8988T (cell line): Measurements from ENCODE around the gene RRM1.
A peak's percentile ranks its signal among the peaks of the same experiment; 100 is the strongest.
"Not testable (repeated sequence)": the region's sequence is repeated elsewhere in the genome, so short reads cannot be mapped to it uniquely, and the experiment has no call there.

Experiments
- DNase-seq: peaks from one replicate; pipeline ENCODE4 v3.0.0; 2011

The RRM1 gene

DNA sequence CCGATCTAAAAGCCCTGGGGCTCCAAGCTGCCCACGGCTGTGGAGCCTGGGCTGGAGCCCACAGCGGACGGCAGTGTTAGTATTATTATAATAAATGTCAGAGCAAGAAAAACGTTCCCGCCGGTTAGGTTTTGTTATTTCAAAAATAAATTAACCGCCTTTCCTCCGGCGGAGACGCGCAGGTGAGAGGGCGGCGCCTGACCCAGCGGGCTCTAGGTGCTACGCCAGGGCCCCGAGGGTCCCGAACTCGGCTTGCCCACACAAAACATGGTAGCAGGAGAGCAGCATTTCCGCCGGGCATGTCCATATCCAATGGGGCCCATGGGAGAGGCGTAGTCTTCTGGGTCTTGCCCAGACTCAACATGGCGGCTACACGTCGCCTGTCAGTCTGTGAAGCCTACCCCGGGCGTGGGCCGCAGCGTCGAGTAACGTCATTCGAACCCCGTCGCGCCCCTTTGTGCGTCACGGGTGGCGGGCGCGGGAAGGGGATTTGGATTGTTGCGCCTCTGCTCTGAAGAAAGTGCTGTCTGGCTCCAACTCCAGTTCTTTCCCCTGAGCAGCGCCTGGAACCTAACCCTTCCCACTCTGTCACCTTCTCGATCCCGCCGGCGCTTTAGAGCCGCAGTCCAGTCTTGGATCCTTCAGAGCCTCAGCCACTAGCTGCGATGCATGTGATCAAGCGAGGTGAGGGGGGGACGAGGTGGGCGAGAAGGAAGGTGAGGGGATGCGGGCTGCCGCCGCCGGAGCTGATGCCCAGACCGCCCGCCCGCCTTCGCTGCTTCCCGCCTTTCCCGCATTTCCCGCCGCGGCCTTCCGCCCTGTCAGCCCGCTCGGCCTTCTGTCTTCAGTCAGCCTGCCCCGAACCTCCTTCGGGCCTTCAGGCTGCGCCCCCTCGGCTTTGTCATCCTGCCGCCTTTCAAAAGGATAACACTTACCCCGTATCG is at the start of gene RRM1:
TSS of gene RRM1 (plus strand) at position 452 of the 944 bp plus-strand sequence. CDS start at position 666, 214 bp downstream.
- peak; percentile 81 for DNase-seq

DNA sequence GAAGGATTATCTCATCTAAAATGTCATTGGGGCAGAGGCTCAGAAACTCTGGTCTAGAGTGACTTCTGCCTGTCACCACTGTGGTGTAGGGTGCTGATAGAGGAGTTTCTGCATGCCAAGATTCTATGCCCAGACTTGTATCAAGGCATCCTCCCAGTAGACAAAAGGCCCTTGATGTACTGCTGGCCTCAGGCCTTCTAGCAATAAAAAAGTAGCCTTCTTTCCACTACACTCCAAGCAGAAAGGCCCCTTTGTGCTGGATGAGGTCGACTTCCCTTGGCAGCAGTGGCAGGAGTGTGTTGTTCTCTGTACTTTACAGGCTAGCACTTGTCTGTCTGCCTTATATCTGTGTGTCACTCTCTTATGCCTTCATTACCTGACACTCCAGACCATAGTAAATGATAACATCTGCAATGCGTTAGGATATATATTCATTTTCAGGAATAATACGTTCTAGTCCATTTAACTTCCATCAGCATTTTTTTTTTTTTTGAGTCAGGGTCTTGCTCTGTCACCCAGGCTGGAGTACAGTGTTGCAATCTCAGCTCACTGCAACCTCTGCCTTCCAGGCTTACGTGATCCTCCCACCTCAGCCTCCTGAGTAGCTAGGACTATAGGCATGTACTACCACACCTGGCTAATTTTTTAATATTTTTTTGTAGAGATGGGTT is 49.5 kb upstream of the RRM1 start:
- DNase-seq = no peak

DNA sequence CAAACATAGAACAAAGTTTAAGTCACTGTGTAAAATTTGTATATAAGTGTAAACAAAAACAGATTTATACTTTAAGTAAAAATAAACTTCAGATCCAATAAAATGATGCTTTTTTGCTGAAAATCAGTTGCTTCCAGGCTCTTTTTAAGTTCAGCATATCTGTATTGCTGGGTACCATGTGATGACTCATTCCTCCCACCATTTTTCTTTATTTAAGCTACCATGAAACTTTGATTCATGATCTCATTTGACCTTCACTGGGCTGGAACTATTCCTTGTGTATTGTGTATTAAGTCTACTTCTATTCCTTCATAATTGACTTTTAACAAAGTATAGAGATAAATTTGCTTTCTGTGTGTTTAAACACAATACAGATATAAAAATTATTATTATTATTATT is 46.3 kb upstream of the RRM1 start:
- no peak for DNase-seq

DNA sequence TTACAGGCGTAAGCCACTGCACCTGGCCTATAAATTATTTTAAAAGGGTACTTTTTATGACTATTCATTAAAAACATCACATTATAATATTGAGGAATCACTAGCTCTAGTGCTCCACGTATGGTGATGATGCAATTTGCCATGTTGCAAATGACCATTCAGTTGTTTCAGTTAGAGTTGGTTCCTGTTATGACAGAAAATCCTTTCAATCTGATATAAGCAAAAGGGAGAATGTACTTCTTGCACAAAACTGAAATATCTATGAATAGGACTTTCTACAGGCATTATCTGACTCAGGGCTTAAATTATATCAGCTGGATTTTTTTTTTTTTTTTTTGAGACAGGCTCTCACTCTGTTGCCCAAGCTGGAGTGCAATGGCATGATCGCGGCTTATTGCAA is 45.6 kb upstream of the RRM1 start:
- no peak for DNase-seq

DNA sequence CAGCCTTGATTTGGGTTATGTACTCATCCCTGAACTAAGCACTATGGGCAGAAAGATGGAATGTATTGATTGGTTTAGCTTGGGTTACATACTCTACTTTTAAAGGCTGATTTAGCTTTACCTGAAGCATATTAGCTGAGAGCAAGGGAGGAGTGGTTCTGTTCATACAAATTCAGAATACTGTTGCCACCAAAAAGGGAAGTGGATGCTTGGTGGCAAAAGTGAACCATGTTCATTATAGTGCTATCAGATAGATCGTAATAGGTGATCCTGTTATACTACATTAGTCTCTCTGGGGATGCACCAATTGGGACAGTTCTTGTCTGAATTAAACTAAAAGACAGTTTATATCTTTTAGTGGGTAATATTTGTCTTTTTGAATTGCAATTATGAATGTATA is 44.5 kb upstream of the RRM1 start:
- no peak for DNase-seq

DNA sequence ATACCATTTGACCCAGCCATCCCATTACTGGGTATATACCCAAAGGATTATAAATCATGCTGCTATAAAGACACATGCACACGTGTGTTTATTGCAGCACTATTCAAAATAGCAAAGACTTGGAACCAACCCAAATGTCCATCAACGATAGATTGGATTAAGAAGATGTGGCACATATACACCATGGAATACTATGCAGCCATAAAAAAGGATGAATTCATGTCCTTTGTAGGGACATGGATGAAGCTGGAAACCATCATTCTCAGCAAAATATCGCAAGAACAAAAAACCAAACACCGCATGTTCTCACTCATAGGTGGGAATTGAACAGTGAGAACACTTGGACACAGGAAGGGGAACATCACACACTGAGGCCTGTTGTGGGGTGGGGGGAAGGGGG is 41.4 kb upstream of the RRM1 start:
- not testable (repeated sequence) for DNase-seq

DNA sequence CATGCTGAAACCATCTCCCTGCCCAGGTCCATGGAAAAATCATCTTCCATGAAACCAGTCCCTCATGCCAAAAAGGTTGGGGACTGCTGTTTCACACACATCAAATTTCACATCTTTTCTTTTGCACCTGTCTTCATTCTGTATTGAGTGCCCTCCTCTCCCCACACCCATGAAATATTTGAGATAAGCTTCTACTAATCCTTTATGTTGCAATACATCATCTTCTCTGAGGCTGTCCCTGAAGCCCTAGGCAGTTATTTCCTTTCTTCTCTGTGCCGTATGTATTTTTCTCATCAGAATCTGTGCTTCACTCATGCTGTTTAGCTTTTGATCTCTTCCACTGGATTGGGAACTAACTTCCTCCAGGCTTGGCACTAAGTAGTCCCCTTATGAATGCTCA is 40.0 kb upstream of the RRM1 start:
- DNase-seq = no peak

DNA sequence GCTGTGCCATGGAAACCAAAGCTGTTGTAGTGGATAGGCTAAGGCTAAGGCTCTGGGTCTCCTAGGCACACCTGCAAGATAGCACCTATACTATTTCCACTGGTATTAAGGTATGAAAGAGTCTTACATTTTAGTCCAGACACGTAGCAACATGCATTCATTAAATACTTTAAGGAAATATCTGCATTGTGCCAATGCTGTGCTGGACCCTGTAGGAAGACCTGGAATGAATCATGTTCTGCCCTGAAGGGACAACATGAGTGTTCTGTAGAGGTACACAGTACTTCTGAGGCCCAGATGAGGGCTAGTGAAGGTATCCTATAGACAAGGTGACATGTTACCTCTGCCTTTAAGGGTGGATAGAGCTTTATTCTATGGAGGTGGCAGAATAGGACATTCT is 35.2 kb upstream of the RRM1 start:
- no peak for DNase-seq

DNA sequence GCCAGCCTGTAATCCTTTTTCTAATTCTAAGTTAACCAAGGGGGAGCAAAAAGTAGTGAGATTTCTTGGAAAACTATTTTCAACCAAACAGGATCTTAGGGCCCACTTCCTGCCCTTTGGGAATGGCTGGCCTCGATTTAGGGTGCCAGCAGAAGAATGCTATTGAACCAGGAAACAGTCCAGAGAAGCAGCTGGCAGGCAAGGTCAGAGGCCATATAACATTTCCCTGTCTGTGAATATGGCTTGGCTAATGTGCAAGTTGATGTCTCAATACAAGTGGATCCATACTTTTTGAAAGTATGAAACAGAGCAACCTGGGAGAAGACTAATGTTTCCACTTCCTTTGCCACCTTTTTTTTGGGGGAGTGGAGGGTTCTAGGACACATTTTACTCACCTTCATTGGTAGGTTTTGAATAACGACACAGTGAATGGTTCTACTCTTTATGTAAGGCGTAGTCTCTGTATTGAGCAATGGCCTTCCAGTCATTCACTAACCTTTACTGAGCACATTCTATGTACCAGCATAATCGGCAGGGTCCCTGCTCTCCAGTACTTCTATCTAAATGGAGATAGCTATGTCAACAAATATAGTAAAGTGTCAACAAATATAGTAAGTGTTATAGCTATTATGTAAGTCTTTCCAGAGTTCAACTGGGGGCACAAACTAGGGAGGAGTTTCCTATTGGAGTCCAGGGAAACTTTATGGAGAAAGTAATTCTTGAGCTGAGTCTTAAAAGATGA is 34.2 kb upstream of the RRM1 start:
- no peak for DNase-seq

DNA sequence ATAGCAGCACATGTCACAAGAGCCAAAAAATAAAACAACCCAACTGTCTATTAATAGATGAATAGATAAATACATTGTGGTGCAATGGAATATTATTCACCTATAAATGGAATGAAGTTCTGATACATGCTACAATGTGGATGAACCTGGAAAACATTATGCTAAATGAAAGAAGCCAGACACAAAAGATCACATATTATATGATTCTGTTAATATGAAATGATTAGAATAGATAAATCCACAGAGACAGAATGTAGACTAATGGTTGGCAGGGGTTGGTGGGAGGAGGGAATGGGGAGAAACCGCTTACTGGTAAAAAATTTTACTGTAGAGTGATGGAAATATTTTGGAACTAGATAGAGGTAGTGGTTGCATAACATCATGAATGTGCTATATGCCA is 32.9 kb upstream of the RRM1 start:
- DNase-seq = no peak

DNA sequence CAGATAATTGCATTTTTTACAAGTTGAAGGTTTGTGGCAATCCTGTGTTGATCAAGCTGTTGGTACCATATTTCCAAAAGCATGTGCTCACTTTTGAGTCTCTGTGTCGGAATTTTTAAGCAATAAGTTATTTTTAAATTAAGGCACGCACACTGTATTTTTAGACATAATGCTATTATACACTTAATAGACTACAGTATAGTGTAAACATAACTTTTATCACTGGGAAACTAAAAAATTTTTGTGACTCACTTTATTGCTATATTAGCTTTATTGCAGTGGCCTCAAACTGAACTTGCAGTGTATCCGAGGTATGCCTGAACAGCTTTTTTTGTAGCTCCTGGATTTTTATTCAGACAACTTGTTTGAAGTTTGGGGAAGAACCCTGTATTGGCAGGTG is 31.3 kb upstream of the RRM1 start:
- no peak for DNase-seq

DNA sequence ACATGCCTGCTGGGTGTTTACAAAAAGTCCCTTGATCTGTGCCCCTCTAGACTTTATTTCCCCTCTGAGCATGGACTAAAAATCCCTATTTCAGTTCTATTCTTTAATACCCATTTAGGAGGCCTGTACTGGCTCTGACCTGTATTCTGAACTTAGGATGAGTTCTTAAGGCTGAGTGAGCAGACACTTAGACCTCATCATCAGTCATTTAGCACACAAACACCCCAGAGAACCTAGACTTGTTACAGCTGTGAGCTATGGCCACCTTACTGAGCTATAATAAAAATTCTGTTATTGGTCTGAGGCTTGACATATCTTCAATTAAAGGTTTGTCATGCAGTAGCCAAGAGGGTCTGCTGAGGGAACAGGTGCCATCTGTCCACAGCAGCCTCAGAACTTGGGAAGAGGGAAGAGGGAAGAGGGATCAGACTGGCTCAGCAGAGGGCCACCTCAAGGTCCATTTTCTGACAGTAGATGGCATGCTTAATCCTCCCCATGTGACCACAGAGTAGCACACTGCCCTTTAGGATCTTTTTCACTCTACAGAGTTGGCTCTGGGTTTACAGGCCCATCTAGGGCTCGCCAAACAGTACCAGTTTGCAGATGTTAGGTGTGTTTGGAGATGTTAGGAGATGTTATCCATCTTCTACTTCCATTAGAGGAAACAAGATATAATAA is 30.2 kb upstream of the RRM1 start:
- DNase-seq = no peak

DNA sequence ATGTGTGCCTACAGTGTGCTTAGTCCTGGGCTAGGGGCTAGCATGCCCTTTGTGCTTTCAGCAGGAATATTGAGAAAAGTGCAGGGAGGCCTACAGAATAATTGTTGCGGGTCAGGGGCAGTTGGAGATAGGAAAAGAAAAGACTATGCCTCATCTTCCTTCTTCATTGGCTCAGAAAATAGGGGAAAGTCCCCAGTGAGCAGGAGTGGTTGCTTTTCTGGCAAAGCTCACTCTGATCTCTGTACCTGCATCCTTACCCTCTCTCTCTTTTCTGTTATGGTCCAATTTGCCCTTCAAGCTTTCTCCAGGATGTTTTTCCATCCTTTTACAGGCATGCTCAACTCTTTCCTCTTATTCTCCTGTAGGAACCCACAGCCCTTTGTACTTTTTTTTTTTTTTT is 29.5 kb upstream of the RRM1 start:
- DNase-seq = no peak

DNA sequence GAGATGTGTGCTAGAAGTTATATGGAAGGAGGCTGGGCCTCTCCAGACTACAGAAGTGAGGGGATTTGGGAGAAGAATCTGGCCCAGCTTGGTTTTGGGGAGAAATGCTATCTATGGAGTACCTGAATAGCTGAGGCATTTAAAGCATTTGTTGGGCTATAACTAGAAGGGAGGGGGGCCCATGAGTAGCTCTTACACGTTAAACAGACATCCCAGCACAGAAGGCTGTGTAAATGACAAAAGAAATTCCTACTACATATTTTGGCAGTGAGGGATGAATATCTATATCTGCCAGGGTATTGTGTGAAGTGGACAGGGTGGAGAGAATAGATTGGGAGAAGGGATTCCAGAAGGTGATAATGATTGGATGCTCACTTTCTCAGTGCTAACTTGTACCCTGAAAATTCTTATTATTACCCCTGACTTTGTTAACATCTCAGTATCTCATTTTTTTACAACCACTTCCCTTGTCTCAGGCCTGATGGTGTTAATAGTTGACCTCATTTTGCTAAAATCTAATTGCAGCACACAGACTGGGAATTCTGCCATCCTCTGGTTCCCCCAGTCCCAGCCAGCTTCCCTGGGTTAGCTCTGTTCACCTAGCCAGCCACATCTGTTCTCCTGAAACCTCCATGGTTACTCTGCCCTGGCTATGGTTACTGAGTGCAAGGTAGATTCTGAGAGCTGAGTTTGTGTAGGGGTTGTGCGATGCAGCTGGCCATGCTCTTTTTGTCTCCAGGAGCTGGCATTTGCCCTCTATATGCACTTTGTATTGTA is 28.8 kb upstream of the RRM1 start:
- no peak for DNase-seq

DNA sequence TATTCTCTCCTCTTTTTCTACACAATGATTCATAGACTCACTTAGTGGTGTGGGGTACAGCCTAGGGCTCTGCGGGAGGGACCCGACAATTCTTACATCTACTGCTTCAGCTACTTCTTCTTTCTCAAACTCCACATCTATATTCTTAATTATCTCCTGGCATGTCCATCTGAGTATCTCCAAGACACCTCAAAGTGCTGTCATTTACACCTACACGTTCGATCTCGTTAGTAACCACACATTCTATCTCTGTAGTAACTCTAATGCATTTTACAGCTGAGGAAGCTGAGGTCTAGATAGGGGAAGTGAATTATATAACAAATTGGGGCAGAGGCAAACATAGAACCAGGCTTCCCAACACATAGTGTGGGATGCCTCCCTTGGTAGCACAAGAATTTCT is 27.7 kb upstream of the RRM1 start:
- DNase-seq = no peak

DNA sequence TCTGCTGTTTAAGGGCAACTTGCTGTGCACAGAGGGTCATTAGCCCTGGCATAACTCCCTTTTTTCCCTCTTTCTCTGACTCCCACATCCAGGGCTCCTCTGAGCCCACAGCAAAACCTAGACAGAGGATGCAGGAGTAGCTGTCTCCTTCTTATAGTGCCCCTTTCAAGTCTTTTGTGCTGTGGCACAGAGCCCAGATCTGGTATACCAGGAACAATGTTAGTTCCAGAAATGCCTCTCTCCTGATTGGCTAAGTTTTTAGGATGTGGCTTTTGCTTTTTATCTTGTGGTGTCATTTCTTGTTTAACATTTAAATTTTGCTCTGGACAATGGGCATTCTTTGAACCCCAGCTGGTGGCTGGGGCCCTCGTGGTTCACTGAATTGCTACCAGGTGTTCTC is 25.6 kb upstream of the RRM1 start:
- no peak for DNase-seq

DNA sequence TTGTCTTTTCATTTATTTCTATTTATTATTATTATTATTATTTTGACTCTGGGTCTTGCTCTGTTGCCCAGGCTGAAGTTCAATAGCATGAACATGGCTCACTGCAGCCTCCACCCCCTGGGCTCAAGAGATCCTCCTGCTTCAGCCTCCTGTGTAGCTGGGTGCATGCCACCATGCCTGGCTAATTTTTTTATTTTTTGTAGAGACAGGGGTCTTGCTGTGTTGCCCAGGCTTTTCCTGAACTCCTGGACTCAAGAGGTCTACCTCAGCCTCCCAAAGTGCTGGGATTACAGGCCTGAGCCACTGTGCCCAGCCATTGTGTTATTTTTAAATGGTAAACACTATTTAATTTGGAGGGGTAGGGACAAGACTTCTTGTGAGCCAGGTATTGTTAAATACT is 23.3 kb upstream of the RRM1 start:
- DNase-seq = no peak

DNA sequence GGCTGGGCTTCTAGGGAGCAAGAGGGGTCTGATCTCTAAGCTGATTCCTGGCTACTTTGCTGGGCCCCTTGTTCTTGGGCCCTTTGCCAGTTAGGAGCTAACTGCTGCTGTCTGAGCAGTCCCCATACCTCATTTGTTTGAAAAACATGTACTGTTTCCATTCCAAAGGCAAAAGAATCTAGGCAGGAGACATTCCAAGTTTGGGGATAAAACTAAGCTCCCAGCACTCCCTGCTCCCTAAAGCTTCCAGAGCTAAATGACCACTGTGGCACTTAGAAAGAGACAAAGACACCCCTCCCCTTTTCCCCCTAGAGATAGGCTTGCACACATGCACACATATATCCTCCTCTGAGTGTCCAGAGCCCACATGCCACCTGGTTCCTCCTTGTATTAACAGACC is 22.7 kb upstream of the RRM1 start:
- no peak for DNase-seq

DNA sequence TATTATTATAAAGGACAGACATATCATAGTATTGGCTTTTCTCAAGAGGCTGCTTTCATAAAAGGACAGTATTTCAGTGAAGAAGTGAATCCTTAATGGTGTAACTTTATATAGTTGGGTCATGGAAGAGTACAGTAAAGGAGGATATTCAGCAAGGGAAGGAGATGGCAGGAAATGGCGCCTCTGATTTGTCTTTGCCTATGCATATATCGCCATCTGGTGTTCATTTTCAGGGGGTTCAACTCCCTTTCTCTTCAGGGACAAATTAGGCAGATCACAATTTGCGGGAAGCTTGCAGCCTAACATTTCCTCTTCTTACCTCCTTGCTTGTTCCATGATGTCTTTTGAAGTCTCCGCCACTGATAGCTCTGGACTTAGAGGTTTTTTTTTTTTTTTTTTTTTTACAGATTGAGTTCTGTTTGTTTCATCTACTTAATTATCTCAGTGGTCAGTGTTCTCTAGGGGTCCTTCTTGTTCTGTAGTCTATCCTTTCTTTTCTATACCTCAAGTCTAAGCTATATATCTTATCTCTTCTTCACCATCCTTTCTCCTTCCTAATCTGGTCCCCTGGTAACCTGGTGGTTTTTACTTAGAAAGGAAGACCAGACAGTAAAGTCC is 21.8 kb upstream of the RRM1 start:
- peak; percentile 33 for DNase-seq

DNA sequence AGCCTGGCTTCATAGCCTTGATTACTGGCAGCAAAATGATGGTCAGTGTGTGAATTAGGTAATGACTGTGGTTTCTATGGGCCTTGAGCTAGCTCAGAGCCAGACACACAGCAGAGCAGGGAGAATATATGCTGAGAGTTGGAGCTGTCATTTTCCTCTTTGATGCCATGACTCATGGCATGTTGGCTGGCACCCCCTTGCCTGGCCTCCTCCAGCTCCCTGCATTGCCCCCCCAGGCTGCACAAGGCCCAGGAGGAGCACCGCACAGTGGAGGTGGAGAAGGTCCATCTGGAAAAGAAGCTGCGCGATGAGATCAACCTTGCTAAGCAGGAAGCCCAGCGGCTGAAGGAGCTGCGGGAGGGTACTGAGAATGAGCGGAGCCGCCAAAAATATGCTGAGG is 20.3 kb upstream of the RRM1 start:
- no peak for DNase-seq

DNA sequence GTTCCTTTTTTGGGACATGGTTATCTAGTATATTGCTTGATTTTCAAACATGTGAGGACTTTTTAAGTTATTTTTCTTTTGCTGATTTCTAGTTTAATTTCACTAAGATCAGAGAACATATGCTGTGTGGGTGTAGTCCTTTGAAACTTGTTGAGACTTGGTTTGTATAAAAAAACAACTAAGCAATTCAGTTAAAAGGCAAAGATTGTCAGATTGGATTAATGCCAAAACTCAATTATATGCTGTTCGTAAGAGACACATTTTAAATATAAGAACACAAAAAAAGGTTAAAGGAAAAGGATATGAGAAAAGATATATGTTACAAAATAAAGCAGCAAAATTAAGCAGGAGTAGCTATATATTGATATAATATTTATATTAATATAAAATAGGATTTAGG is 17.8 kb upstream of the RRM1 start:
- no peak for DNase-seq

DNA sequence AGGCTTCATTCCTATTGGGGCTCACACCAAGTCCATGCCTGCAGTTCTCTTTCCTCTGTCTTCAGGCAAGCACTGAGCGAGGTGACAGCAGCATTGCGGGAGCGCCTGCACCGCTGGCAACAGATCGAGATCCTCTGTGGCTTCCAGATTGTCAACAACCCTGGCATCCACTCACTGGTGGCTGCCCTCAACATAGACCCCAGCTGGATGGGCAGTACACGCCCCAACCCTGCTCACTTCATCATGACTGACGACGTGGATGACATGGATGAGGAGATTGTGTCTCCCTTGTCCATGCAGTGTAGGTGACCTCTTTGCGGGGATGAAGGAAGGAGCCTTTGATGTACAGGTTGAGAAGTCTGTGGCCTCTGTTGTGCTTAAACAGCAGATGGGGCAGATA is 11.4 kb upstream of the RRM1 start:
- DNase-seq = no peak
